GM12874 (cell line): ENCODE results near the gene SYT3.

Source experiments
- TF ChIP-seq, protein P1 (sequence below): IDR thresholded peaks from 2 replicates; pipeline ENCODE4 v1.5.1; 2011; ENCODE audit warnings: low read depth, mild to moderate bottlenecking, control low read depth, low read length, moderate library complexity; ENCODE audit not compliant: insufficient read depth

The SYT3 gene

GRCh38 chr19:50590191-50590590 lies 49.5 kb downstream of the SYT3 start:
- TF ChIP-seq, protein P1, sequence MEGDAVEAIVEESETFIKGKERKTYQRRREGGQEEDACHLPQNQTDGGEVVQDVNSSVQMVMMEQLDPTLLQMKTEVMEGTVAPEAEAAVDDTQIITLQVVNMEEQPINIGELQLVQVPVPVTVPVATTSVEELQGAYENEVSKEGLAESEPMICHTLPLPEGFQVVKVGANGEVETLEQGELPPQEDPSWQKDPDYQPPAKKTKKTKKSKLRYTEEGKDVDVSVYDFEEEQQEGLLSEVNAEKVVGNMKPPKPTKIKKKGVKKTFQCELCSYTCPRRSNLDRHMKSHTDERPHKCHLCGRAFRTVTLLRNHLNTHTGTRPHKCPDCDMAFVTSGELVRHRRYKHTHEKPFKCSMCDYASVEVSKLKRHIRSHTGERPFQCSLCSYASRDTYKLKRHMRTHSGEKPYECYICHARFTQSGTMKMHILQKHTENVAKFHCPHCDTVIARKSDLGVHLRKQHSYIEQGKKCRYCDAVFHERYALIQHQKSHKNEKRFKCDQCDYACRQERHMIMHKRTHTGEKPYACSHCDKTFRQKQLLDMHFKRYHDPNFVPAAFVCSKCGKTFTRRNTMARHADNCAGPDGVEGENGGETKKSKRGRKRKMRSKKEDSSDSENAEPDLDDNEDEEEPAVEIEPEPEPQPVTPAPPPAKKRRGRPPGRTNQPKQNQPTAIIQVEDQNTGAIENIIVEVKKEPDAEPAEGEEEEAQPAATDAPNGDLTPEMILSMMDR = no peak

GRCh38 chr19:50580970-50581634 lies 58.6 kb downstream of the SYT3 start:
- TF ChIP-seq, protein P1 = no peak

GRCh38 chr19:50580240-50580639 lies 59.4 kb downstream of the SYT3 start:
- TF ChIP-seq, protein P1 = no peak

GRCh38 chr19:50573741-50574461 lies 65.8 kb downstream of the SYT3 start:
- TF ChIP-seq, protein P1 = no peak
